ENCODE measurements around the gene TMTC4.

DNA sequence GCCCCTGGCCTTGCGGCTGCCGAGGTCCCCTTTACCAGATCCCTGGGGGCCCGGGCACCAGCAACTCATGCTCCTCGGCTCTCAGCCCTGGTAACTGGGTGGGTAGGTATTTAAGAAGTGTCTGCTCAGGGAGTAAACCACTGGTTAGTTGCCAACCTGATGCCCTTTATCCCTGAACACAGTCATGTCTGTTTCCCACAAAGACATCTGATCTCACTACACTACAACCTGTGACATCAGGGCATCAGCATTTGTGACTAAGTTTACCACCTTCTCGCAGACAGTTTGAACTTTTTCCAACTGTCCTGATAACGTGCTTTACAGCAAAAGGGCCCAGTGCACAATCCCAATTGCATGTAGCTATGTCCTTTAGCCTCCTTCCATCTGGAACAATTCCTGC, 108.1 kb downstream of the TMTC4 start:
- TF ChIP-seq, protein P1, sequence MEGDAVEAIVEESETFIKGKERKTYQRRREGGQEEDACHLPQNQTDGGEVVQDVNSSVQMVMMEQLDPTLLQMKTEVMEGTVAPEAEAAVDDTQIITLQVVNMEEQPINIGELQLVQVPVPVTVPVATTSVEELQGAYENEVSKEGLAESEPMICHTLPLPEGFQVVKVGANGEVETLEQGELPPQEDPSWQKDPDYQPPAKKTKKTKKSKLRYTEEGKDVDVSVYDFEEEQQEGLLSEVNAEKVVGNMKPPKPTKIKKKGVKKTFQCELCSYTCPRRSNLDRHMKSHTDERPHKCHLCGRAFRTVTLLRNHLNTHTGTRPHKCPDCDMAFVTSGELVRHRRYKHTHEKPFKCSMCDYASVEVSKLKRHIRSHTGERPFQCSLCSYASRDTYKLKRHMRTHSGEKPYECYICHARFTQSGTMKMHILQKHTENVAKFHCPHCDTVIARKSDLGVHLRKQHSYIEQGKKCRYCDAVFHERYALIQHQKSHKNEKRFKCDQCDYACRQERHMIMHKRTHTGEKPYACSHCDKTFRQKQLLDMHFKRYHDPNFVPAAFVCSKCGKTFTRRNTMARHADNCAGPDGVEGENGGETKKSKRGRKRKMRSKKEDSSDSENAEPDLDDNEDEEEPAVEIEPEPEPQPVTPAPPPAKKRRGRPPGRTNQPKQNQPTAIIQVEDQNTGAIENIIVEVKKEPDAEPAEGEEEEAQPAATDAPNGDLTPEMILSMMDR (IDR thresholded peaks at IDR 0.05) = no peak
- no peak for TF ChIP-seq POLR2A (IDR thresholded peaks at IDR 0.05)

All from vagina (tissue), 2 donors.